ENCODE data around the gene ASPN.

Gene ASPN

GRCh38 chr9:92468206-92468605 lies 14.1 kb downstream of the ASPN start:
- DNase-seq (ENCODE audit: low read depth), result peak; percentile 52

- no peak for DNase-seq (ENCODE audit: low read depth)
These were observed 14.8 kb downstream of the ASPN start for GRCh38 chr9:92467511-92467910.

GRCh38 chr9:92467041-92467440 lies 15.3 kb downstream of the ASPN start:
- no peak for DNase-seq (ENCODE audit: low read depth)

GRCh38 chr9:92463984-92464383 lies 18.3 kb downstream of the ASPN start:
- peak; percentile 76 for DNase-seq (ENCODE audit: low read depth)

- DNase-seq (ENCODE audit: low read depth), result no peak
These were observed 18.9 kb downstream of the ASPN start for GRCh38 chr9:92463387-92463786.

GRCh38 chr9:92457576-92457975 lies 24.7 kb downstream of the ASPN start:
- no peak for DNase-seq (ENCODE audit: low read depth)

- DNase-seq (ENCODE audit: low read depth), result peak; percentile 27
These were observed 27.1 kb downstream of the ASPN start for GRCh38 chr9:92455217-92455616.

- DNase-seq (ENCODE audit: low read depth), result no peak
These were observed 35.8 kb downstream of the ASPN start for GRCh38 chr9:92446536-92446935.

GRCh38 chr9:92444841-92445240 lies 37.5 kb downstream of the ASPN start:
- no peak for DNase-seq (ENCODE audit: low read depth)

GRCh38 chr9:92440751-92441046 lies 41.6 kb downstream of the ASPN start:
- DNase-seq (ENCODE audit: low read depth), result no peak

- DNase-seq (ENCODE audit: low read depth), result peak; percentile 87
These were observed 42.2 kb downstream of the ASPN start for GRCh38 chr9:92439921-92440750.

- DNase-seq (ENCODE audit: low read depth), result peak; percentile 46
These were observed 43.3 kb downstream of the ASPN start for GRCh38 chr9:92438900-92439526.

GRCh38 chr9:92435263-92435662 lies 47.0 kb downstream of the ASPN start:
- no peak for DNase-seq (ENCODE audit: low read depth)

- DNase-seq (ENCODE audit: low read depth), result no peak
These were observed 49.2 kb downstream of the ASPN start for GRCh38 chr9:92432972-92433548.

- no peak for DNase-seq (ENCODE audit: low read depth)
These were observed 50.0 kb downstream of the ASPN start for GRCh38 chr9:92432350-92432749.

- DNase-seq (ENCODE audit: low read depth), result no peak
These were observed 52.5 kb downstream of the ASPN start for GRCh38 chr9:92429836-92430235.

- DNase-seq (ENCODE audit: low read depth), result no peak
These were observed 55.7 kb downstream of the ASPN start for GRCh38 chr9:92426501-92427145.

GRCh38 chr9:92425474-92425873 lies 56.8 kb downstream of the ASPN start:
- no peak for DNase-seq (ENCODE audit: low read depth)

GRCh38 chr9:92424340-92424739 lies 58.0 kb downstream of the ASPN start, which contains the start of gene OMD:
OMD (minus strand) TSS chr9:92424471; CDS start chr9:92417558, 6,913 bp downstream.
- no peak for DNase-seq (ENCODE audit: low read depth)

- DNase-seq (ENCODE audit: low read depth), result no peak
These were observed 58.7 kb downstream of the ASPN start for GRCh38 chr9:92423612-92424011.

GRCh38 chr9:92422611-92423338 lies 59.5 kb downstream of the ASPN start:
- DNase-seq (ENCODE audit: low read depth), result no peak

GRCh38 chr9:92414566-92414965 lies 67.7 kb downstream of the ASPN start:
- DNase-seq (ENCODE audit: low read depth), result no peak

Measured in ELR (cell line).